Thymus (tissue), 11 donors: Measurements from ENCODE around the gene KLHL33. TPM values are rescaled to one million over a fixed set of nuclear protein-coding genes. Genes with fewer than 3 reads are reported as not detected.

Experiments
- DNase-seq, 9 donors: peaks; one replicate each; pipeline ENCODE4 v3.0.0-alpha.2; 2013; ENCODE audit warnings: low spot score in 9 of 9, low read depth in 6 of 9, missing footprints in 1 of 9
- H3K27ac ChIP-seq, 2 donors: one replicate each; pipeline ENCODE4 v1.5.1; 2013; ENCODE audit warnings: control low read depth in 1 of 2, low read depth in 1 of 2, low read length in 1 of 2, mild to moderate bottlenecking in 1 of 2, moderate library complexity in 1 of 2
- H3K27me3 ChIP-seq, 2 donors: one replicate each; pipeline ENCODE4 v1.5.1; 2013; ENCODE audit warnings: low read length in 1 of 2; ENCODE audit not compliant: control insufficient read depth in 2 of 2, insufficient read depth in 1 of 2
- H3K36me3 ChIP-seq, 2 donors: one replicate each; pipeline ENCODE4 v1.5.1; 2013; ENCODE audit warnings: low read length in 1 of 2, mild to moderate bottlenecking in 1 of 2, moderate library complexity in 1 of 2; ENCODE audit not compliant: control insufficient read depth in 2 of 2, insufficient read depth in 2 of 2
- H3K4me1 ChIP-seq, 2 donors: one replicate each; pipeline ENCODE4 v1.5.1; 2013; ENCODE audit warnings: low read length in 2 of 2; ENCODE audit not compliant: control insufficient read depth in 2 of 2, insufficient read depth in 2 of 2
- H3K4me3 ChIP-seq, 2 donors: one replicate each; pipeline ENCODE4 v1.5.1; 2013; ENCODE audit warnings: low read length in 2 of 2, control low read depth in 1 of 2, mild to moderate bottlenecking in 1 of 2
- H3K9me3 ChIP-seq, 2 donors: one replicate each; pipeline ENCODE4 v1.5.1; 2013; ENCODE audit warnings: low read length in 1 of 2, mild to moderate bottlenecking in 1 of 2; ENCODE audit not compliant: control insufficient read depth in 2 of 2, insufficient read depth in 1 of 2
- WGBS: extraction: QIAGEN DNeasy Blood & Tissue Kit; methylation state at CpG from one replicate; pipeline ENCODE4 v1.1.7; 2013; 5-methylcytosine and 5-hydroxymethylcytosine counted together
- polyA plus RNA-seq: library from polyadenylated mRNA; stranded (reverse); fragments of 200-250 nt; gene quantifications from one replicate; pipeline ENCODE4 v1.2.3, GENCODE V29; 2013
- total RNA-seq: library from RNA; stranded (reverse); fragments of 120-200 nt; gene quantifications from one replicate; pipeline ENCODE4 v1.2.4, GENCODE V29; 2013
- donor health status: healthy.

Gene KLHL33
- total and polyA plus RNA-seq, 2 donors: 0.64 to 0.80 TPM

DNA sequence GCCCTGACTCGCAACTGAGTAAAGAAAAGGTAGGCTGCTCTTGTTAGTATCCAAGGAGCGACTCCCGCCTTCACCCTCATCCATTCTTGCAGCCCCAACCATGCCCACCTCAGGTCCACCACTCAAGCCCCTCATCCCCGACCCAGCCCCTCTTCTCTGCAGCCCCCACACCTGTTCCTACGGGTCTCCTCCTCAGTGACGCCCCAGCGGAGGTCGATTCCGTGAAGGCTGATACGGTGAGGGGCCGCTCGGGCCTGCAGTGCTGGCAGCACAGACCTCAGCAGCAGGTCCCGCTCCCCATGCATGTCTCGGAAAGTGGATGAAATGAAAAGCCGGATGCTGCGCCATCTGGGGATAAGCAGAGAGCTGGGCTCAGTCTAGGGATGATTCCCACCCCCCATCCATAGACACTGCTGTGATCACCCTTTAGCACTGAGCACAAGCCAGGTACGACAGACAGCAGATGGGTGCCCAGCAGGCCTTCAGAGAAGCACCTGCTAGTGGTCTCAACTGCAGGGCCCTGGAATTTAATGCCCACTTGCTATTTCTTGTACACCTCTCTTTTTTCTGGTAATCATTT lies 49.6 kb downstream of the KLHL33 start:
- Histone ChIP-seq H3K36me3 (peaks cover 69 to 87% of the 10 kb centered on the region in 2 donors), H3K27ac (no peak overlapping the region), H3K9me3 (no peaks in the 10 kb centered on the region), H3K4me1 (no peaks in the 10 kb centered on the region), H3K4me3 (no peak overlapping the region), H3K27me3 (no peaks in the 10 kb centered on the region)
- 97% methylated on average over 17 of the region's 17 CpGs for WGBS
- no peak for DNase-seq

DNA sequence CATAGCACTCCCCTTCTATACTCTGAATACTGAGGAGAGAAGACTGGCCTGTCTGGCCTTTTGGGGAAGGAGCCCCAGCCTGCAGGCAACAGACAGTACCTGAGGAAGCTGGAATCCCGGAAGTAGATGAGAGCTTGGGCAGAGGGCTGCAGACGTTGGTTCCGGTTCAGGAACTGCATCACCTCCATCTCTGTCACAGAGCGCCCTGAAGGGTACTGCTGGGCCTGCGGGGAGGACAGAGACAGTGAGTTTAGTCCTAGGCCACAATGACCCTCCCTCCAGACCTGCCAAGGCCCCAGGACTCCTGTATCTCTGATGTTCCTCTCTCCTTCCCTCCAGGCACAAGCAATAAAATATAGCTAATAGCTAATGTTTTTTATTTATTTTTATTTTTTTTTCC lies 51.1 kb downstream of the KLHL33 start:
- Histone ChIP-seq H3K4me1 (no peaks in the 10 kb centered on the region), H3K27ac (no peak overlapping the region), H3K36me3 (peaks cover 66 to 83% of the 10 kb centered on the region in 2 donors), H3K9me3 (no peaks in the 10 kb centered on the region), H3K27me3 (no peaks in the 10 kb centered on the region), H3K4me3 (no peak overlapping the region)
- DNase-seq: no peak
- 98% methylated on average over 5 of the region's 5 CpGs for WGBS

DNA sequence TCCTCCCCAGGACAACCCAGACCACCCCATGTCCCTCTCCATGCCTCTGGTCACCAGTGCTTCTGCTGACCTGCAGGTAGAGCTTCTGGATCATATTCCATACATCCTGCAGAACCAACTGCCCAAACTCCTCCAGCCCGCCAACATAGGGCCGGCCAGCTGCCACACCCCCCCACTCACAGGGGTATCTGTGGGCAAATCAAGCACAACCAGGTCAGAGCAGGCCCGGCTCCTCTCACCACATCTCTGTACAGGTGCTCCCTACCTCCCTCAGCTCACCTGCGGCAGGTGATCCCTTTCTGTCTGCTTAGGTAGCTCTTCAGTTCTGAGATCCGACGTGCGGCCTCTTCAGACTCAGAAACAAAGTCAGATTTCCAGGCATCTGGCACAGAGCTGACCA lies 51.6 kb downstream of the KLHL33 start:
- H3K9me3 ChIP-seq: no peaks in the 10 kb centered on the region
- H3K4me3 ChIP-seq: no peak overlapping the region
- 92% methylated on average over 7 of the region's 7 CpGs for WGBS
- DNase-seq: no peak
- H3K27me3 ChIP-seq: no peaks in the 10 kb centered on the region
- H3K36me3 ChIP-seq: peaks cover 66 to 83% of the 10 kb centered on the region in 2 donors
- no peaks in the 10 kb centered on the region for H3K4me1 ChIP-seq
- no peak overlapping the region for H3K27ac ChIP-seq

DNA sequence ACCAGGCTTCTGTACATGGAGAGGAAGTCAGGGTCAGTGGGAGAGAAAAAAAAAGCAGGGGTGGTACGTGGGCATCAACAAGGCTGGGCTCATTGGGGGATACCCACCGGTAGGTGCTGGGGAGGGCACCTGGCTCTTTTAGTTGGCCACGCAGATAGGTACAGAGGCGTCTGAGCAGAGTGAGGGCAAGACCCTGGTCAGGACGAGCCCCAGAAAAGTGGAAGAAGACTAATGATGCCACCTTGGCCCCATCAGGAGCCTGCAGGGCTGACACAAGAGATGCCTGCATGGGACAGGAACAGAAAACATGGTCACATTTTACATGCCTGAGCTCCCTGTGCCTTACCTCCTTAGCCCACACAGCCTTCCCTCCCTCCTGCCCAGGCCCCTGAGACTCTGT lies 52.3 kb downstream of the KLHL33 start:
- no peak for DNase-seq
- Histone ChIP-seq H3K9me3 (no peaks in the 10 kb centered on the region), H3K27ac (no peak overlapping the region), H3K4me3 (no peak overlapping the region), H3K27me3 (no peaks in the 10 kb centered on the region), H3K36me3 (peaks cover 69 to 83% of the 10 kb centered on the region in 2 donors), H3K4me1 (no peaks in the 10 kb centered on the region)
- WGBS: 94% methylated on average over 5 of the region's 5 CpGs

DNA sequence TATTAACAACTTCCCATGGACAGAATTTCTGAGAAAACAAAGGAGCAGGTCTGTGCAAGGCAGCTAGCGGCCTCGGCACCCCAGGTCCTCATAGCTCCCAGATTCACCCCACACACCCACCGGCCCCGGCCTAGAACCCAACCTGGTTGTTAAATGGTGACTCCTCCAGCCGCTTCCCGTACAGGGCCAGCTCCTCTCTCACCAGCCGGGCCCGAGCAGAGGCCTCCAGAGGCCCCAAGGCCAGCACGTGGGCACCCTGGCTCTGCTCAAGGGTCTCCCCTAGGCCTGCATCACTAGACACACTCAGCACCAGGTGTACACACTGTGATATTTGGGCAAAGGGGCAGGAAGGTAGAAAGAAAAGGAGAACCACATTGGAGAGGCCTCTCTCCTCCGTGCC lies 52.9 kb downstream of the KLHL33 start:
- DNase-seq: no peak
- Histone ChIP-seq H3K4me3 (no peak overlapping the region), H3K4me1 (no peaks in the 10 kb centered on the region), H3K27ac (no peak overlapping the region), H3K27me3 (no peaks in the 10 kb centered on the region), H3K36me3 (peaks cover 70 to 84% of the 10 kb centered on the region in 2 donors), H3K9me3 (no peaks in the 10 kb centered on the region)
- WGBS: 98% methylated on average over 10 of the region's 10 CpGs

DNA sequence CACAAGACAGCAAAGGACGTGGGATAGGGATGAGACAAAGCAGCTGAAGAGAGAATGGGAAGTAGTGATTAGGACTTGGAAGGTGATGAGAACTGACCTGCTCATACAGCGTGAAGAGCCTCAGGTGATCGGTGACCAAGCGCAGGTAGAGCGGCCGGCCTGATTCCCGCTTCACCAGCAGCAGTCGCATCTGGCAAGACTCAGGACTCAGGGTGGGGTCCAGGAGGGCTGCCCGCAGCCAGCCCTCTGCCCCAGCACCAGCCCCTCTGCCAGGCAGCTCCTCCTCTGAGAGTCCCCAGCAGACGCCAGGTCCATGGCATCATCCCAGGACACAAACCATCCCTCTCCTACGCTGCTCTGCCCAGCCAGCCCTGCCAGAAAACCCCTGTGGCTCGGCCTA lies 53.4 kb downstream of the KLHL33 start:
- 98% methylated on average over 12 of the region's 12 CpGs for WGBS
- Histone ChIP-seq H3K36me3 (peaks cover 70 to 84% of the 10 kb centered on the region in 2 donors), H3K27me3 (no peaks in the 10 kb centered on the region), H3K9me3 (no peaks in the 10 kb centered on the region), H3K4me3 (no peak overlapping the region), H3K27ac (no peak overlapping the region), H3K4me1 (no peaks in the 10 kb centered on the region)
- no peak for DNase-seq

DNA sequence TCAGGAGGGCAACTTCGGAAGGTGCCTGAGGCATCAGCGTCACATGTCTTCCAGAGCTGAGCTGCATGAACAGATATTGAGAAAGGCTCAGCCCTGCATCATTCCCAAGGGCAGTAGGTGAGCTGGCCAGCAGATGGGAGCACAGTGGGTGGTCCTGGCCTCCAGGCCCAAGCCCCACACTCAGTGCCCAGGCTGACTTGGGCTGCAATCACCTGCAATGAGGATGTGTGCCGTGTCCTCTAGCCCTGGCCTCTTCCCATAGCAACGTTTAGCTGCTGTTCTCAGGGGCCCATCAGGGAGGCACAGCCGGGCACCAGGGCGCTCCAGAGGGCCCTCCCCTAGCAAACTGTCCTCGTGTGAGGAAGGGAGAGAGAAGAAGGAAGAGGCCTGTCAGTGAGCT lies 54.6 kb downstream of the KLHL33 start:
- H3K27me3 ChIP-seq: no peaks in the 10 kb centered on the region
- DNase-seq: no peak
- WGBS: 93% methylated on average over 7 of the region's 7 CpGs

DNA sequence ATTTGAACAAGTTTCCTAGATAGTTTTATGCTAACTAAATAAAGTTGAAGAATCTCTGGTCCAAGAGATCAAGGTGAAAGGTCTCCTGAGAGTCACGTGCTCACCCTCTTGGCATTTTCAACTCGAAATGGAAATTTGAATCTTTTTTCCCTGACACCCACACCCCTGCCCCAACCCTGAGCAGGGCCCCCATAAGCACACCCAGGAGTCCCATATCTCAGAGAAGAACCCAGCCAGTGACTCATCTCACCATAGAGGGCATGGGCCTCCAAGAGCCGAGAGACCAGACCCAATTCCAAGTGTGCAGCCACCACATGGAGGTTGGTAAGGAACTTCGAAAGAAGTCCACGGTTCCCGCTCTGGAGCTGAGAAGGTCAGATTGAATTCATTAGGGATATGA lies 55.3 kb downstream of the KLHL33 start:
- no peaks in the 10 kb centered on the region for H3K27me3 ChIP-seq
- no peaks in the 10 kb centered on the region for H3K9me3 ChIP-seq
- no peak overlapping the region for H3K27ac ChIP-seq
- no peak overlapping the region for H3K4me3 ChIP-seq
- no peak for DNase-seq
- over 99% methylated on average over 6 of the region's 6 CpGs for WGBS
- peaks cover 70 to 85% of the 10 kb centered on the region in 2 donors for H3K36me3 ChIP-seq
- H3K4me1 ChIP-seq: no peaks in the 10 kb centered on the region

More for the DNA sequence above, 54.6 kb downstream of the KLHL33 start:
- H3K9me3 ChIP-seq: no peaks in the 10 kb centered on the region
- H3K27ac ChIP-seq: no peak overlapping the region
- H3K4me3 ChIP-seq: no peak overlapping the region
- no peaks in the 10 kb centered on the region for H3K4me1 ChIP-seq
- peaks cover 72 to 85% of the 10 kb centered on the region in 2 donors for H3K36me3 ChIP-seq

DNA sequence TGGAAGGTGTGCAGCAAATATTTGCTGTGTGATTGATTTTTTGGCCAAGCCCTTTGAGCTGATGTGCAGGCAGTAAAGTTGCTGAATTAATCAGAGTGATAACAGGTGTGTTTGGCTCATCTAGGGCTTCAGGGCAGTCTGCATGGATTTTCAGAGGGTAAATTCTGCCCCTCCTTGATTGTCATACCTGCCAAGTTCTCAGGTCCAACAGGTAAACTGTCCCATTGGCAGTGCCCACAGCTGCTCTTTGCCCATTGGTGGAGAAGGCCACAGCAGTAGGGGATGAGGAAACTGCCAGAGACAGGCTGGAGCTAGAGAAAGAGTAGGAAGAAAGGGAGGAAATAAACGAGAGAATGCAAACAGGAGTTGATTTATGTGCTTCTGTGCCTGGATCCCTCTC lies 56.2 kb downstream of the KLHL33 start:
- Histone ChIP-seq H3K27ac (no peak overlapping the region), H3K36me3 (peaks cover 65 to 83% of the 10 kb centered on the region in 2 donors), H3K4me1 (no peaks in the 10 kb centered on the region), H3K27me3 (no peaks in the 10 kb centered on the region), H3K9me3 (no peaks in the 10 kb centered on the region), H3K4me3 (no peak overlapping the region)
- 82% methylated on average over 1 of the region's 1 CpG for WGBS
- no peak for DNase-seq
